GM20431 (cell line): Measurements from ENCODE around the gene KIF26B.
"Not testable (repeated sequence)": the region's sequence is repeated elsewhere in the genome, so short reads cannot be mapped to it uniquely, and the experiment has no call there.

Experiments
- in situ Hi-C: fragments of 300-500 bp; cut with MseI, MboI; formaldehyde crosslinking; loops from one replicate; pipeline ENCODE4 v1.15.0; 2020; ENCODE audit warnings: low sequenced_read_pairs; ENCODE audit not compliant: unreplicated experiment

KIF26B gene

DNA sequence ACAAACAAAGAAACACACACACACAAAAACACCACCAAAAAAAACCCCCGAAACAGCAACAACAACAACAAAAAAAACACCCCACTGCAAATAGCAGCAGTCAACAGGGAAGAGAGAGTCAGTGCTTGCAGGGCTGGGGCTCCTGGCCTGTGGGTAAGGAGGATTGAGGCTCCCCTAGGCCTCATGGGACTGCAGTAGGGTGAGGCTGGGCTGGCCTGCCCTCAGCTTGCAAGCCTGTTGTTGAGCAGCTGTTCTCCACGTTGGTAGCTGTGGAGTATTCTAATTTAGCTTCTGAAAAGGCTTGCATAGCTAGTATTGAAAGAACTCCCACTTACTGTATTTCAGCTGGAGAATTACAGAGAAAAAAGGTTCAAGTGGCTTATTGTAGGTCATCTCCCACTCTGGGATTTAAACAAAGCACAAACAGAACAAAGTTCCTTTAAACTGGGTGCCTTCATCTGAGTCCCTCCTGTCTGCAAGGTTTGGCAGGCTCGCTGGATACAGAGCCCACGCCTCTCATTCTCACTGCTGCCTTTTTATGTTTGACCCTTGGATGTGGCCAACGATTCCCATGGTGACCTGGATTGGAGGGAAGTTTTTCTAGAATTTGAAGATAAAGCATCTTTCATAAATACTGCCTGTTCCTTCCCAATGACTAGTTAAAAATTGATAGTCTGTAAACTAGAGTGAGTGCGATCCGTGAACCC lies 247.2 kb downstream of the KIF26B start:
- in situ Hi-C loops, result no loop called here

DNA sequence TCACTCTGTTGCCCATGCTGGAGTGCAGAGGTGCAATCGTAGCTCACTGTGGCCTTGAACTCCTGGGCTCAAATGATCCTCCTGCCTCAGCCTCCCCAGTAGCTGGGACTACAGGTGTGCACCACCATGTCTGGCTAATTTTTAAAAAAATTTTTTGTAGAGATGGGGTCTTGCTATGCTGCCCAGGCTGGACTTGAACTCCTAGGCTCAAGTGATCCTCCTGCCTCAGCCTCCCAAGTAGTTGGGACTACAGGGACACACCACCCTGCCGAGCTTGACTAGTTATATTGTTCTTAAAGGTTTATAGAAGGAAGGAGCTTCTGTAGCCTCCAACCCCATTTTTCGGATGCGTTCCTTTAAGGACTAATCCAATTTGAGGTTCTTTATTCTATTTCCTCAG lies 248.2 kb downstream of the KIF26B start:
- in situ Hi-C loops, result not testable (repeated sequence)

DNA sequence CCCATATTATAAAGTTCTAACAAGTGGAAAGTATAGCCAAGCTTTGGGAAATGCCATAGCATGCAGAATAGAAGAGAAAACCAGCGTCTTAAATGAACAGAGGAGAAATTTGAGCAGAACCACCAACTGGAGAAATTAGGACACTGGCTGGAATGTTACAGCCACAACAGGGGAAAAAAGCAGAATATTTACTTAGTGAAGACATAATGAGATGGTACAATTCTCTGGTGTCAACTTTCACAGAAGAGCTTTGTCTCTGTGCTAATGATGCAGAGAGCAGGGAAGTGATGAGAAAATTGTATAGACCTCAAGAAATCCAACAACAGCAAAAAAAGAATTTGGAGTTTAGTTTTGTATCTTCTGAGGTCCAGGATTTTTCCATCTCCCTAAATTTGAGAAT lies 249.7 kb downstream of the KIF26B start:
- in situ Hi-C loops, result no loop called here

DNA sequence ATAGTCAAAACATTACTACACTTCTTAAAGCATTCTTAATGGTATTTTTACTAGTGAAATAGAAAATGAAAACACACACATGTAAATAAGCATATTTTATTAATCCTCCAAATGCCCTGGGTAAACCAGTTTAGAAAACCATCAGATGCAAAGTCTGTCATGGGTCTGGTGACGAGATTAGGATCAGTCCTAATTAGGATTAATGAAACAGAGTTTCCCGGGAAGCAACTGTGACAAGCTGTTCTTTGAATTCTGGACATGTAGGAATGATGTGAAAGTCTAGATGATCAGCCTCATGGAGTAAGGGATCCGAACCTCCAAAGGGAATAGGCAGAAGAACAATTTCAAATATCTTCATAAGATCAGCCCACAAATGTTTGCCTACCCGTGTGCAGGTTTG lies 250.2 kb downstream of the KIF26B start:
- in situ Hi-C loops, result no loop called here

DNA sequence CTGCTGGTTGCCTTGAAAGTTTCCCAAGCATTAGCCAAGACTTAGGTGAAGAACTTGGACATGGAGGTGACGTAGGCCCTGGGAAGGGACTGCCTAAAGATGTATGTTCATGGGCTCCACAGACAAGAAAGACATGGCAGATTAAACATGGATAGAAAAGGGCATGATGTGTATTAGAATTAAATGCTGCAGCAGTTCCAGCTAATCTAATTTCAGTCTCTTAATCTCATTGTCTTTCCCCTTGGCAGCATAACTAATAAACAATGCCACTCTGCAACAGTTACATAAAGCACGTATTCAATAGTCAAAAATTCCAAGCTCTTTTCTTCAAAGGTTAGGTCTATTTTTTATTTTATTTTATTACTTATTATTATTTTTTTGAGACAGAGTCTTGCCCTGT lies 251.6 kb downstream of the KIF26B start:
- in situ Hi-C loops, result no loop called here

DNA sequence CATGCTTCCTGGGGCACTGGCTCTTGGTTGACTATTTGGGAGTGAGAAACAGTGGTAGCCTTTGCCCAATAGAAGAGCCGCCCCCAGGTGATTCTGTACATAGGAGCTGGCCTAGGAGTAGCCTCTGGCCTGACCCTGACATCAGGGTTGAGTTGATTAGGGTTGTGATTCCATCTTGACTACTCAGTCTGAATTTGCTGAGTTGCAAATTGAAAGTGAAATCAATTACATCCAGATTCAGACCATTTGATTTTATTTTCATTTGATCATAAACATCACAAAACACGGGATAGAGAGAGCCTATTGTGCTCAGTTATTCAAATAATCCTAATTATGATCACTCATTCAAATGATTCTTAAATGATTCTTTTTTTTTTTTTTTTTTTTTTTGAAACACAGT lies 253.2 kb downstream of the KIF26B start:
- in situ Hi-C loops, result no loop called here

DNA sequence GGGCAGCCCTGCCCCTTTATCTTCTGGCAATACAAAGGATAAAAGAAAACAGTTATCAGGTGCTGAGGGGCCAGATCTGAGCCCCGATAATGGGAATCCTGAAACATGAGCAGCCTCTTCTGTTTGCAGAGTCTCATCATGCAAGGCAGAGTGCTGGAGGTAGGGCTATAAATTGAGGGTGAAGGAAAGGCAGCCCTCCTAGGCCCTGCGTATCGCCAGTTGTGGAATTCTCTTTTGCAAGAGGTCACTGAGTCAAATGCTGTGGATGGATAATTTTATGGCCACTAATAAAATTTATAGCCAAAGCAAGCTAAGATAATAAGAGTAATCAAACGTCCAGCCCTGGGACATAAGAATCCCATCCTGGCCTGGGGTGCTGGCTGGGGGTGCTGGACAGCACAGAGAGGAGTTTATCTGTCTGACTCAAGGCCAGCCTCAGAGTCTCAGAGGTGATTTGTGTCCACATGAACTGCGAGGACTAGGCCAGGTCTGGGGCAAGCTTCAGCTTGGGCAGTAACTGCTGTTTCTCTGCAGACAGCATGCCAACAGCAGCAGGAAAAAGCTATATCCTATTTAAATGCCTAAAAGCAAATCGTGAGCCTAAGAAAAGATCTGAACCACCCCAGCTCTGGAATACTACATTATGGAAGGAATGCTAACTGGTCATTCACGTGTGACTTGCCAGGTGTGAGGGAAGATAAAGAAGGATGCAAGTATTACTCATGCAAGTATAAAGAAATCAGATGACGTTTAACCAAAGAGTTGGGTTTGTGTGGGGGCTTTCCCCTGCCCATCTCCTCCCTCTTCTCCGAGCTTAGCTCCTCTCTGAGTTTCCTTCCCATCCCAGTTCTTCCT lies 254.8 kb downstream of the KIF26B start:
- in situ Hi-C loops, result no loop called here

DNA sequence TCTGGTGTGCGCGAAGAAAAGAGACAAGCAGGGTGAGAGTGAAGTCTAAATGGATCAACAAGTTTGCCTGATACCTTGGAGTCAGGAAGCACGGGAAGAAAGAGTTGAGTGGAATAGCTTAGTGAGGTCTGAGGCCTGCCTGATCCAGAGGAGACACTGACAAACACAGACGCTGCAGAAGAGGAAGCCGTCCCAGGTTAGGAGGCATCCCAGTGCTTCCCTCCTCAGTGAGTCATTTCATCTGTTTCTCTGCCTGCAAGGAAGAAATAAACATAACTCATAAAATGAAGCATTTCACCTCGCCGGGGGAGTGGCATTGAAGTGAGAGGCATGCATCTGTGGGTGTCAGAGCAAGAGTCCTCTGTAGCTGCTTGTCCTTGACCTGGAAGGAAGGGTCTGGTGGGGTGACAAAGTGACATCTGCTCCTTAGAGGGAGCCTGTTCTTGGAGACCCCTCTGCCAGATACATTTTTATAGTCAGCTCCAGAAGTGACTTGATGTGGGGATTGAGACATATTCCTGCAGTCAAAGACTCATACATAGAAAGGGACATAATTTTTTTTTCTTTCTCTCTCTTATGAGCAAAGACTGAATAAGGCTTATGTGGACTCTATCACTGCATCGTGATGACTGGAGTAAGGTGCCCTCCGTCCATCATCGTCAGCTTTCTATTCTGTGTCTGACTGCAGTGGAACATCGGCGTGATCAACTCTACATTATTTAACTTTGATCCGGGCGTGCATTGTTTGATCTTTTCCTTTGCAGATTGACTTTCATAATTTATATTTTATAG lies 256.7 kb downstream of the KIF26B start:
- in situ Hi-C loops, result no loop called here

DNA sequence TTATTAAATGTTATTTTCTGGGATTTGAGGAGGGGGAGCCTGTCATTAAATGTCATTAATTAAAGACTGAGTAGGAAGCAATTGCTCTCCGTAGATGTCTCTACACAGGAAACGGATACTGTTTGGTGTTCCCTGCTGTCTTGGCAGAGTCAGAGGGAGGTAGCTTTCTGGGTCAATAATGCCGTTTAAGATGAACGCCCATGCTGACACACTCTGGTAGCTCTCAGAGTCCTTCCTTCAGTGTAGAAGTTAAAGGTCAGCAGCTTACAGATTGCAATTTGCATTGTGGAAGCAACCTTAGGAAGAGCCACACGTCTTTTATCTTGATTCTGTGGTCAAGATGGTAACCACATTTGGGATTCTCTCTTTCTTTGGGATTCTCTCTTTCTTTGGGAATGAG lies 257.5 kb downstream of the KIF26B start:
- in situ Hi-C loops, result no loop called here

DNA sequence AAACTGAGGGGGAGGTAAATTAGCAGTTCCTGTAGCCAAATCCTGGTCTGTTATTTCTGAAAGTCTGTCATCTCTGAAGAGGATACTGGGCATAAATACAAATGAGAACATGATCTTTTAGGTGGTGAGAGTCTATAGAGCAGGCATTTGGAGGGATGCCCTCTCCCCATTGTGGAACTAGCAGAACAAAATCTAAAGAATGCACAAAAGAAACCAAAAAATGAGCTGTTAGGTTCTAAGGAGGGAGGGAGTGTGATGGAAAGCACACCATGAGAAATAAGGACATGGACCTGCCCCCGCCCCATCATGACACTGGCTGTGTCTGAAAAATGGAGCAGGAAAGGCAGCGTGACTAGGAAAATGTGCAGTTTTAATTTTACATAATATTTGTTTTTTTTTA lies 262.0 kb downstream of the KIF26B start:
- in situ Hi-C loops, result no loop called here

DNA sequence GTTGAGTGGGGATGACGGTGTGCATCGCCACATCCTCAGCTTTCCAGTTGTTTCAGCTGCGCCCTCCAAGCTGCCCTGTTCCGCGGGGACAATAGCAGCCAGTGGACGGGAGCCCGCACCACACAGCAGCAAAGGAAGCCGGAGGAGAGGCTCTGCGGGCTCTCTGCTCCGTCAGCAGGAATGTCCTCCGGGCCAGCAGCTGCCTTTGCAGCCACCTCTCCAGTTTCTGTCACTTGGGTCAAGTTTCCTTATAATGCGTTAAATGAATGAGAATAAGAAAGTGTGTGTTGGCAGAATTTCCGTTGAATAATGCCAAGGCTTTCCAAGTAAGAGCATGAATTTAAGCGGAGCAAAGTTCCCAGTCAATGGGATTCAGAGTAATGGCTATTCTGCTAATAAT lies 263.3 kb downstream of the KIF26B start:
- in situ Hi-C loops, result no loop called here

DNA sequence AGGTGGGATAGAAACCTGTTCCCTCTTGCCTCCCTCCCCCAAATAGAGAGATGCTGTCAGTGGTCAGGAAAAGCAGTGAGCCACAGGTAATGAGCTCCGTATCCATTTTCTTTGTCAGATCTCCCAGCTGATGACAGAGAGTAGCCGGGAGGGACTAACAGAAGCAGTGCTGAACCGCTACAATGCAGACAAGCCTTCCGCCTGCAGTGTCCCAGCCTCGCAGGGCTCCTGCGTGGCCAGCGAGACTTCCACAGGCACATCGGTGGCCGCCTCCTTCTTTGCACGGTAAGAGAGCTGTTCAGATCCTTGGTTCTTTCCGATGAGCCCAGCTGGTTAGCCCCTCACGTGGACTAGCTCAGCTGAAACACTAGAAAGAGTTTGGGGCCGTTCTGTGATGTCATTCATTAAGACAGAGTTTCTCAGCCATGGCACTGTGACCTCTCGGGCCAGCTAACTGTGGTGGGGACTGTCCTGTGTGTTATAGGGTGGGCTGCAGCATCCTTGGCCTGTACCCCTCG lies 264.7 kb downstream of the KIF26B start:
- in situ Hi-C loops, result no loop called here

DNA sequence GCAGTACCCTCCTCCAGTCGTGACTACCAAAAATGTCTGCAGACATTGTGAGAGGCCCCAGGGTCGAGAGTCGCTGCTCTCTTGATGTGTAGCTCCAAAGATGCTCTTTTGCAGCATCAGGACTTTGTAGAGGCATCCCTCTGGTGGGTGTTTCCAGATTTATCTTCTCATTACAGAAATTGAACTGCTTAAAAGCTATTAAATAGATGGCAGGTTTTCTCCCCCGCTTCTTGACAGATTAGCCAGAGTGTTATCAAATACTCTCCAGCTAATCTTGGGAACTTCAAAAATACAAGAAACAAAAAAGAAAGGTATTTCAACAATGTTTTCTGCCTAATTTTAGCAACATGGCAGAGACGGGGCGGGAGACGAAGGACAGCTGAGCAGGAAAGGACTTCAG lies 265.2 kb downstream of the KIF26B start:
- in situ Hi-C loops, result no loop called here

DNA sequence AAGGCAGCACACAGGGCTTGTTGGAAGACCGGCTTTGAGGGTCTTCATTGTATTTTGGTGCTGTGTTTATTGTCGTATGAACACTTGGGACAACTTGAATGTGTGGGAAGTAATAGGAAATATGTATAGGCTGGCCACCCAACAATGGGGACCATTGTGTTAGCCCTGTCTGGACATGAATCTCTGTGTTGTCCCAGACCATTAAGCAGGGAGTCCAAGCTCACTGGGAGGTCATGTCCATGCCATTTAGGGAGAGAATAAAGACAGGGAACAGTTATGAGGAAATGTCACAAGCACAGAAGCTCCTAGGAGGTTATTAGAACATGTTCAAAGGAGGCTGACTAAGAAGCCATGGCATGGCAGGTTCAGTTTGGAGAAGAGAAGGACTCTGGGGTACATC lies 266.1 kb downstream of the KIF26B start:
- in situ Hi-C loops, result no loop called here

DNA sequence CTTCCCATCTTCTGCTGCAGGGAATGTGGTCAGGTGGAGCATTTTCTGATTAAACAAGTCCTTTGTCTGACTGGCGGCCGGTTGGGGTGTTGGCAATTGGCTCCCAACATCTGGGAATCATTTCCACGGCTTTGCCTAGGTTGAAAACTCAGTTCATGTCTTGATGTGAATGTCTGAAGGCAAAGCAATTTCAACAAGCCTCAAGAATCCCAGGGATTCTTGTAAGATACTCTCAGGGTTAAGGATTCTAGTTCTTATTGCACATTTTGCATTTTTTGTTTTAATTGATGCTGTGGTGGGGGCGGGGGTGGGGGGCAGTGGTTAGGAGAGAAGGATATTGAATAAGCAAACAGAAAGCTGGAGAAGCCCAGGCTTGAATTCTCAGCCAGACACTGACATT lies 273.9 kb downstream of the KIF26B start:
- in situ Hi-C loops, result no loop called here

DNA sequence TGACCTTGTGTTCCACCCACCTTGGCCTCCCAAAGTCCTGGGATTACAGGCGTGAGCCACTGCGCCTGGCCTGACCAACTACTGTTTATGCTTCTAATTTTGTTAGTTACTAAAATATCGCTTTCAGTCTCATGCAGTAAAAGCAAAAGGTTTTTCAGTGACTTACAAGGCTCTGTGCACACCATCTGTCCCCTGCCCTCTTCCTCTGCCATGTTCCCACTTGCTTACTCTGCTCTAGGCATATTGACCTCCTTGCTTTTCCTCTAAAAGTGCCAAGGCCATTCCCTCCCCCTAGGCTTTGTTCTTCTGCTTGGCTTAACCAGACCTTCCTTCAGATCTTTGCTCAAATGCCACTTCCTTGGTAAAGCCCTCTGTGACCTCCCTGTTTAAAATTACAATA lies 276.9 kb downstream of the KIF26B start:
- in situ Hi-C loops, result no loop called here

DNA sequence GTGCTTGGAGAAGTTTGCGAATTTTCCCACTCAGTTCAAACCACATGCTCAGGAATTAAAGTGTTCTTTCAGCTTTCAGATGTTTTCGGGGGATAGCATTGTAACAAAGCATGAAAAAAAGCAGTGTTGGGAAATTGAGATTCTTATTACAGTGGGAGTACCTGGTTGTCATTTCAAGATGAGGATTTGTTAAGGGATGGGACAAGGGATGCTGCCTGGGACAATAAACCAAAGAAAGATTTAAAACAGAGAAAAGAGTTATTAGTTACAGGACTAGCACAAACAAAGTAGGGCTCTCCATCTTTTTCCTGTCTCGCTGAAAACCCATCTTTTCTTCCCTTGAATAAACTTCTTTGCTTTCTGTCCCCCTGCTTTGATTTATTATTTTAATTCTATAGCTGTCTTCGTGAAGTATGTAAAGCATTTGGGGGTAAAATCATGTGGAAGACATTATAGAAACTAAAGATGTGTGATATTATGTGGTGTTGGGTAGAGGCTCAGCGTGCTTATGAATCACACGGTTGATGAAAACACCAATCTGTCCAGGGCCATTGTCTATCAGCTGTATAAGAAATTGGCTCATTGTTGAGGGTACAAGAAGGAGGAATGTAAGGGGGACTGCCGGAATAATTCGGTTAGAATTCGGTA lies 277.6 kb downstream of the KIF26B start:
- in situ Hi-C loops, result no loop called here

DNA sequence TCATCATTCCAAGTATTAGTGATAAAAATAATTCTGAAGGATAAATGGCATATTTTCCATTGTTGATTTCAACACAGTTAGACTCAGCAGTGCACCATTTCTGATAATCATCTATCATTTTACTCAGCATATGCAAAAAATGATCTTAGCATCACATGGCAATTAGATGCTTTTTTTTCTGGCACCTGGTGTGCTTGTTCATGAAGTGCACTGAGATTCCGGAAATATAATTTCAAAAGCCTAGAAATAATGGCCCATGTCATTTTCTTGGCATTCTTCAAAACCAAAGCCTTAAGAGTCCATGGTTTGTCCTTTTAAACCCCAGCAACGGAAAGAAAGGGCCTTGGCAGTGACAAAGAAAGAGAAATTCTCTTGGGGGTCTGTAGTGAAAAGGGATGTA lies 278.8 kb downstream of the KIF26B start:
- in situ Hi-C loops, result no loop called here

DNA sequence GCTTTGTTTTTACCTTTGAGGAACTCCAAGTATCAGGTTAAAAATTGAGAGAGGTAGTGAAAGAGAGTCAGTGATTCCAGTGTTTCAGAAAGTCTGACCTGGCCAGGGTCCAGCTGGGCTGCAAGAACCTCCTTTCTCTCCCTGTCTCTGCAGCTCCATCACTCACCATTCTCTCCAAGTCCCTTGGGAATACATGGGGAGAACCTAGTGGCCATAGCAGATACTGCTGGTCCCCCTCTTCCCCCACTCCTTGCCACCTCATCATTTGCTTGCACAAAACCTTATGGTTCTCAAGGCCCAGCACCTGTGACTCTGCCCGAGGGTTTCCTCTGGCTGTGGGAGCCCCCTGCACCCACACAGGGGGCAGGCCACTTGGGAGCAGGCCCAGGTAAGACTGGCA lies 279.5 kb downstream of the KIF26B start:
- in situ Hi-C loops, result no loop called here

DNA sequence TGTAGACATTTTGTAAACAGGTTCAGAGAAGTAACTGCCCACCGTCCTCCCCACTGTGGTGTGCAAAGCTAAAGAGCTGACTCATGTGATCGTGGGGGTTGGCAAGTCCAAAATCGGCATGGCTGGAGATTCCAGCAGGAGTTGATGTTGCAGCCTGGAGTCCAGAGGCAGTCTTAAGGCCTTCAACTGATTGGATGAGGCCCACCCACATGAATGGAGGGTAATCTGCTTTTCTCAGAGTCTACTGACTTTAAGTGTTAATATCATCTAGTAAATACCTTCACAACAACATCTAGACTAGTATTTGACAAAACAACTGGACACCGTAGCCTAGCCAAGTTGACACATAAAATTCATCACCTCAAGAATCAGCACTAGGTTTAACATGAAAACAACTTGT lies 281.6 kb downstream of the KIF26B start:
- in situ Hi-C loops, result no loop called here
